Activated CD4-positive, alpha-beta T cell treated with anti-CD3 and anti-CD28 coated beads, Interleukin-2, amount 10 ng/mL, durations not matched to agents 24 days and 14 days (primary cell): ENCODE results near the gene TSPAN18. TPM values are rescaled to one million over a fixed set of nuclear protein-coding genes. Genes with fewer than 3 reads are reported as not detected.

ENCODE experiments used
- DNase-seq: peaks from one replicate; pipeline ENCODE4 v3.0.0; 2022
- H3K27ac Mint-ChIP-seq: one replicate; pipeline ENCODE4 v1.8.0; 2022; ENCODE audit warnings: mild to moderate bottlenecking, mixed read lengths
- H3K27me3 Mint-ChIP-seq: one replicate; pipeline ENCODE4 v1.8.0; 2022; ENCODE audit warnings: mixed read lengths
- H3K36me3 Mint-ChIP-seq: one replicate; pipeline ENCODE4 v1.8.0; 2022; ENCODE audit warnings: low read depth, mild to moderate bottlenecking, mixed read lengths
- H3K4me1 Mint-ChIP-seq: one replicate; pipeline ENCODE4 v1.8.0; 2021; ENCODE audit warnings: mixed read lengths
- H3K4me3 Mint-ChIP-seq: one replicate; pipeline ENCODE4 v1.8.0; 2022; ENCODE audit warnings: mild to moderate bottlenecking, moderate library complexity, mixed read lengths
- H3K9me3 Mint-ChIP-seq: one replicate; pipeline ENCODE4 v1.8.0; 2021; ENCODE audit warnings: mixed read lengths
- intact Hi-C: fragments of 100-400 bp; cut with micrococcal nuclease; formaldehyde crosslinking; loops from one replicate; pipeline ENCODE4 v1.15.1; 2023
- total RNA-seq: library from RNA; stranded (reverse); gene quantifications from 2 replicates; pipeline ENCODE4 v1.2.3, GENCODE V29; 2022

TSPAN18 gene
- total RNA-seq, 1 donor from 2014 or later = 1.4 TPM

- H3K4me3 Mint-ChIP-seq = no peak overlapping the region
- intact Hi-C loops = no loop called here
- DNase-seq = no peak
- peaks cover 18% of the 10 kb centered on the region for H3K4me1 Mint-ChIP-seq
- H3K27me3 Mint-ChIP-seq = peaks cover 7% of the 10 kb centered on the region
- H3K9me3 Mint-ChIP-seq = no peaks in the 10 kb centered on the region
- no peaks in the 10 kb centered on the region for H3K36me3 Mint-ChIP-seq
- peak overlapping the region; percentile 27 for H3K27ac Mint-ChIP-seq
Measured at GRCh38 chr11:44942029-44942955, 215.5 kb downstream of the TSPAN18 start.

- H3K9me3 Mint-ChIP-seq = no peaks in the 10 kb centered on the region
- intact Hi-C loops = no loop called here
- peak; percentile 68 for DNase-seq
- H3K27me3 Mint-ChIP-seq = peaks cover 13% of the 10 kb centered on the region
- H3K4me3 Mint-ChIP-seq = no peak overlapping the region
- no peaks in the 10 kb centered on the region for H3K36me3 Mint-ChIP-seq
- peaks cover 18% of the 10 kb centered on the region for H3K4me1 Mint-ChIP-seq
- peak overlapping the region; percentile 21 for H3K27ac Mint-ChIP-seq
Measured at GRCh38 chr11:44943118-44943517, 216.4 kb downstream of the TSPAN18 start.

GRCh38 chr11:44943696-44944095, 216.9 kb downstream of the TSPAN18 start:
- Mint-ChIP-seq H3K4me1 (peaks cover 18% of the 10 kb centered on the region), H3K9me3 (no peaks in the 10 kb centered on the region), H3K27ac (no peak overlapping the region), H3K27me3 (peaks cover 19% of the 10 kb centered on the region), H3K4me3 (no peak overlapping the region), H3K36me3 (no peaks in the 10 kb centered on the region)
- no peak for DNase-seq
- intact Hi-C loops = no loop called here

- Mint-ChIP-seq H3K27ac (no peak overlapping the region), H3K27me3 (peaks cover 25% of the 10 kb centered on the region), H3K36me3 (no peaks in the 10 kb centered on the region), H3K4me3 (no peak overlapping the region), H3K4me1 (peaks cover 18% of the 10 kb centered on the region), H3K9me3 (no peaks in the 10 kb centered on the region)
- no peak for DNase-seq
- intact Hi-C loops = no loop called here
Measured at GRCh38 chr11:44944181-44944852, 217.6 kb downstream of the TSPAN18 start.

GRCh38 chr11:44944853-44945235, 218.1 kb downstream of the TSPAN18 start:
- Mint-ChIP-seq H3K9me3 (no peaks in the 10 kb centered on the region), H3K4me3 (no peak overlapping the region), H3K4me1 (peaks cover 18% of the 10 kb centered on the region), H3K36me3 (no peaks in the 10 kb centered on the region), H3K27ac (no peak overlapping the region), H3K27me3 (peaks cover 26% of the 10 kb centered on the region)
- no peak for DNase-seq
- intact Hi-C loops = no loop called here

- H3K9me3 Mint-ChIP-seq = no peaks in the 10 kb centered on the region
- peaks cover 18% of the 10 kb centered on the region for H3K4me1 Mint-ChIP-seq
- peaks cover 26% of the 10 kb centered on the region for H3K27me3 Mint-ChIP-seq
- intact Hi-C loops = no loop called here
- no peak overlapping the region for H3K4me3 Mint-ChIP-seq
- H3K36me3 Mint-ChIP-seq = no peaks in the 10 kb centered on the region
- H3K27ac Mint-ChIP-seq = no peak overlapping the region
- DNase-seq = no peak
Measured at GRCh38 chr11:44945666-44946065, 218.9 kb downstream of the TSPAN18 start.

GRCh38 chr11:44946263-44946662, 219.5 kb downstream of the TSPAN18 start:
- no peak overlapping the region for H3K4me3 Mint-ChIP-seq
- intact Hi-C loops = no loop called here

GRCh38 chr11:44947114-44947513, 220.4 kb downstream of the TSPAN18 start:
- Mint-ChIP-seq H3K27me3 (peaks cover 31% of the 10 kb centered on the region), H3K36me3 (no peaks in the 10 kb centered on the region), H3K9me3 (no peaks in the 10 kb centered on the region), H3K27ac (no peak overlapping the region), H3K4me3 (no peak overlapping the region), H3K4me1 (peaks cover 17% of the 10 kb centered on the region)
- intact Hi-C loops = no loop called here
- DNase-seq = no peak

More at GRCh38 chr11:44946263-44946662, 219.5 kb downstream of the TSPAN18 start:
- H3K27me3 Mint-ChIP-seq = peaks cover 28% of the 10 kb centered on the region
- H3K4me1 Mint-ChIP-seq = peaks cover 18% of the 10 kb centered on the region
- no peak overlapping the region for H3K27ac Mint-ChIP-seq
- DNase-seq = no peak
- no peaks in the 10 kb centered on the region for H3K9me3 Mint-ChIP-seq
- no peaks in the 10 kb centered on the region for H3K36me3 Mint-ChIP-seq

GRCh38 chr11:44948155-44948554, 221.4 kb downstream of the TSPAN18 start:
- H3K4me1 Mint-ChIP-seq = peaks cover 9% of the 10 kb centered on the region
- H3K36me3 Mint-ChIP-seq = no peaks in the 10 kb centered on the region
- peaks cover 31% of the 10 kb centered on the region for H3K27me3 Mint-ChIP-seq
- H3K9me3 Mint-ChIP-seq = no peaks in the 10 kb centered on the region
- no peak overlapping the region for H3K4me3 Mint-ChIP-seq
- no peak overlapping the region for H3K27ac Mint-ChIP-seq
- DNase-seq = no peak
- intact Hi-C loops = no loop called here

- Mint-ChIP-seq H3K27ac (no peak overlapping the region), H3K9me3 (no peaks in the 10 kb centered on the region), H3K4me1 (peaks cover 5% of the 10 kb centered on the region), H3K27me3 (peaks cover 28% of the 10 kb centered on the region), H3K4me3 (peak overlapping the region; percentile 57), H3K36me3 (no peaks in the 10 kb centered on the region)
- intact Hi-C loops = no loop called here
- DNase-seq = peak; percentile 61
Measured at GRCh38 chr11:44949160-44950030, 222.6 kb downstream of the TSPAN18 start.

GRCh38 chr11:44950031-44950624, 223.4 kb downstream of the TSPAN18 start:
- intact Hi-C loops = no loop called here
- Mint-ChIP-seq H3K27me3 (peaks cover 28% of the 10 kb centered on the region), H3K4me3 (peak overlapping the region; percentile 76), H3K27ac (no peak overlapping the region), H3K9me3 (no peaks in the 10 kb centered on the region), H3K36me3 (no peaks in the 10 kb centered on the region), H3K4me1 (peaks cover 10% of the 10 kb centered on the region)
- DNase-seq = peak; percentile 67

GRCh38 chr11:44950625-44951476, 224.1 kb downstream of the TSPAN18 start, which contains the start of gene TP53I11:
Gene TP53I11, minus strand, starts transcription at chr11:44950883. Its CDS starts 12,548 bp downstream, at chr11:44938335.
- no peaks in the 10 kb centered on the region for H3K36me3 Mint-ChIP-seq
- intact Hi-C loops = no loop called here
- peaks cover 16% of the 10 kb centered on the region for H3K4me1 Mint-ChIP-seq
- peak within 1 kb of the TSS; percentile 84 for H3K27ac Mint-ChIP-seq
- DNase-seq = peak; percentile 87
- H3K27me3 Mint-ChIP-seq = peaks cover 28% of the 10 kb centered on the region
- H3K9me3 Mint-ChIP-seq = no peaks in the 10 kb centered on the region
- H3K4me3 Mint-ChIP-seq = peak within 1 kb of the TSS; percentile 76
